SU-DHL-6 (cell line): ENCODE results near the gene KPNA1.

Experiments used
- CTCF ChIP-seq: fragments of 200-600 bp; sonication (generic); IDR thresholded peaks from one replicate; pipeline ENCODE4 v1.5.1; 2017; ENCODE audit warnings: antibody characterized with exemption, mild to moderate bottlenecking, low read length, moderate library complexity; ENCODE audit not compliant: insufficient read depth, poor library complexity, severe bottlenecking
- EZH2phosphoT487 ChIP-seq: fragments of 200-600 bp; sonication (generic), shearing (Covaris generic); conservative IDR thresholded peaks from 2 replicates; pipeline ENCODE4 v1.6.1; 2018; ENCODE audit warnings: mild to moderate bottlenecking, antibody characterized with exemption, low read length, moderate library complexity, mixed read lengths

- TF ChIP-seq CTCF, result no peak
- no peak for TF ChIP-seq EZH2phosphoT487
Measured at GRCh38 chr3:122548619-122549018, 33.9 kb upstream of the KPNA1 start.
